Activated CD4-positive, alpha-beta T cell treated with anti-CD3 and anti-CD28 coated beads, Interleukin-2, amount 10 ng/mL, durations not matched to agents 24 days and 14 days (primary cell): ENCODE results near the gene SLA2. TPM values are rescaled to one million over a fixed set of nuclear protein-coding genes. Genes with fewer than 3 reads are reported as not detected.
"Not testable (repeated sequence)": the region's sequence is repeated elsewhere in the genome, so short reads cannot be mapped to it uniquely, and the experiment has no call there.

Source experiments
- DNase-seq: peaks from one replicate; pipeline ENCODE4 v3.0.0; 2022
- H3K27ac Mint-ChIP-seq: one replicate; pipeline ENCODE4 v1.8.0; 2022; ENCODE audit warnings: mild to moderate bottlenecking, mixed read lengths
- H3K27me3 Mint-ChIP-seq: one replicate; pipeline ENCODE4 v1.8.0; 2022; ENCODE audit warnings: mixed read lengths
- H3K36me3 Mint-ChIP-seq: one replicate; pipeline ENCODE4 v1.8.0; 2022; ENCODE audit warnings: low read depth, mild to moderate bottlenecking, mixed read lengths
- H3K4me1 Mint-ChIP-seq: one replicate; pipeline ENCODE4 v1.8.0; 2021; ENCODE audit warnings: mixed read lengths
- H3K4me3 Mint-ChIP-seq: one replicate; pipeline ENCODE4 v1.8.0; 2022; ENCODE audit warnings: mild to moderate bottlenecking, moderate library complexity, mixed read lengths
- H3K9me3 Mint-ChIP-seq: one replicate; pipeline ENCODE4 v1.8.0; 2021; ENCODE audit warnings: mixed read lengths
- intact Hi-C: fragments of 100-400 bp; cut with micrococcal nuclease; formaldehyde crosslinking; loops from one replicate; pipeline ENCODE4 v1.15.1; 2023
- total RNA-seq: library from RNA; stranded (reverse); gene quantifications from 2 replicates; pipeline ENCODE4 v1.2.3, GENCODE V29; 2022

SLA2 gene
- total RNA-seq, 1 donor from 2014 or later, result 59.0 TPM

DNA sequence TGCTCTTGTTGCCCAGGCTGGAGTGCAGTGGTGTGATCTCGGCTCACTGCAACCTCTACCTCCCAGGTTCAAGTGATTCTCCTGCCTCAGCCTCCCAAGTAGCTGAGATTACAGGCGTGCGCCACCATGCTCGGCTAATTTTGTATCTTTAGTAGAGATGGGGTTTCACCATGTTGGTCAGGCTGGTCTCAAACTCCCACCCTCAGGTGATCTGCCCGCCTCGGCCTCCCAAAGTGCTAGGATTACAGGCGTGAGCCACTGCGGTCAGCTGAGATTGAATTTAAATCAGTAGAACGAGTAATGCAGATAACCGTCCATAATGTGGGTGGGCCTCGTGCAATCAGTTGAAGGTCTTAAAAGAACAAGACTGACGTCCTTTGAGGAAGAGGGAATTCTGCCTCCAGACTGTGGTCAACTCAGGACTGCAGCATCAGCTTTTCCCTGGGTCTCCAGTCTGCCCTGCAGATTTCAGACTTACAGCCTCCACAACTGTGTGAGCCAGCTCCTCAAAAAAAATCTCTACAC is 7.1 kb downstream of the SLA2 start:
- H3K27ac Mint-ChIP-seq, result not testable (repeated sequence)

DNA sequence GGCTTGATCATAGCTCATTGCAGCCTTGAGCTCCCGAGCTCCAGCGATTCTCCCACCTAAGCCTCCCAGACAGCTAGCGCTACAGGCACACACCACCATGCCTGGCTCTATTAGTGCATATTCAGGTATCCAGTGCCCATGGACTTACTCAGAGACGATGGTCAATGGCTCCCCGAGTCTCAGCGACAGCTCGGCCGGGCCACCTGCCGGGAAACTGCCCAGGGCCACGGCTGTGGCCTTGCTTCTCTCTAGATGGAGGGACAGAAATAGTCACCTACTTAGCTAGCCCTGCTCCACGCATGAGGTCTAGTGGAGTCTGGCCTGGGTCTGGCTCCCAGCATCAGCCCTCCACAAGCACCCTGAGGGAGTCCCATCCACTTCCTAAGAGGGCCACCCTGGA is 11.7 kb downstream of the SLA2 start:
- Mint-ChIP-seq H3K27ac (peak overlapping the region; percentile 60), H3K36me3 (peaks cover 59% of the 10 kb centered on the region), H3K9me3 (no peaks in the 10 kb centered on the region), H3K4me1 (peaks cover 27% of the 10 kb centered on the region), H3K27me3 (no peaks in the 10 kb centered on the region), H3K4me3 (no peak overlapping the region)
- no peak for DNase-seq
- intact Hi-C loops, result no loop called here

More for the DNA sequence above, 7.1 kb downstream of the SLA2 start:
- Mint-ChIP-seq H3K4me1 (peaks cover 28% of the 10 kb centered on the region), H3K36me3 (peaks cover 56% of the 10 kb centered on the region)
- intact Hi-C loops, H3K9me3 Mint-ChIP-seq, H3K27me3 Mint-ChIP-seq, DNase-seq, H3K4me3 Mint-ChIP-seq: not testable (repeated sequence)

DNA sequence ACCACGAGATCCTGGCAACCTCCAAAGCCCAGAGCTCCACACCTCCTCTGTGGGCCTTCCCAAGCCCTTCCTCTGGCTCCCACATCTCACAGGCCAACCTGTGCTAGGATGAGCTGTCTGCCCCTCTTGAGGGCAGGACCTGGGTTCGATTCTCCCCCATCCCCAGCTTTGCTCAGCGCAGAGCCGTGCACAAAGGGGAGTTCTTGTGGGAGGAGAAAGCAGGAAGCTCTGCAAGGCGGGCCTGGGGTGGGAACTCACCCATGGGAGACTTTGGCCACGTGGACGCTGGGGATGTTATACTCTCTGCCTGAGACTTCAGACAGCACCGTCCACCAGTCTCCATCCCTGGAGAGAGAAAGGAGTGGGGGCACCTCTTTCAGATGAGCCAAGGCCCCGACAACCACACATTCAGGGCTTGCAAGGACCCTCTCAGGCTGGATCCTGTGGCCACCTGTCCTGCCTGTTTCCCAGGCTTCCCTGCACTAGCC is 12.7 kb downstream of the SLA2 start:
- Mint-ChIP-seq H3K27me3 (no peaks in the 10 kb centered on the region), H3K4me1 (peaks cover 30% of the 10 kb centered on the region), H3K36me3 (peaks cover 53% of the 10 kb centered on the region), H3K9me3 (no peaks in the 10 kb centered on the region), H3K4me3 (no peak overlapping the region), H3K27ac (peak overlapping the region; percentile 29)
- intact Hi-C loops, result no loop called here
- no peak for DNase-seq

GRCh38 chr20:36632487-36633284 is 13.3 kb downstream of the SLA2 start:
- Mint-ChIP-seq H3K9me3 (no peaks in the 10 kb centered on the region), H3K27ac (peak overlapping the region; percentile 65), H3K4me3 (no peak overlapping the region), H3K27me3 (no peaks in the 10 kb centered on the region), H3K36me3 (peaks cover 54% of the 10 kb centered on the region), H3K4me1 (peaks cover 31% of the 10 kb centered on the region)
- intact Hi-C loops, result no loop called here
- DNase-seq, result no peak

- no peaks in the 10 kb centered on the region for H3K27me3 Mint-ChIP-seq
- intact Hi-C loops, result no loop called here
- peaks cover 33% of the 10 kb centered on the region for H3K4me1 Mint-ChIP-seq
- peak overlapping the region; percentile 65 for H3K27ac Mint-ChIP-seq
- H3K4me3 Mint-ChIP-seq, result no peak overlapping the region
- H3K9me3 Mint-ChIP-seq, result no peaks in the 10 kb centered on the region
- H3K36me3 Mint-ChIP-seq, result peaks cover 57% of the 10 kb centered on the region
- no peak for DNase-seq
Observed at GRCh38 chr20:36632147-36632486, 13.9 kb downstream of the SLA2 start.

- no peak for DNase-seq
- Mint-ChIP-seq H3K9me3 (no peaks in the 10 kb centered on the region), H3K4me1 (peaks cover 35% of the 10 kb centered on the region), H3K27me3 (no peaks in the 10 kb centered on the region), H3K36me3 (peaks cover 59% of the 10 kb centered on the region), H3K27ac (peak overlapping the region; percentile 65), H3K4me3 (no peak overlapping the region)
- intact Hi-C loops, result no loop called here
Observed at GRCh38 chr20:36631646-36632045, 14.3 kb downstream of the SLA2 start.

DNA sequence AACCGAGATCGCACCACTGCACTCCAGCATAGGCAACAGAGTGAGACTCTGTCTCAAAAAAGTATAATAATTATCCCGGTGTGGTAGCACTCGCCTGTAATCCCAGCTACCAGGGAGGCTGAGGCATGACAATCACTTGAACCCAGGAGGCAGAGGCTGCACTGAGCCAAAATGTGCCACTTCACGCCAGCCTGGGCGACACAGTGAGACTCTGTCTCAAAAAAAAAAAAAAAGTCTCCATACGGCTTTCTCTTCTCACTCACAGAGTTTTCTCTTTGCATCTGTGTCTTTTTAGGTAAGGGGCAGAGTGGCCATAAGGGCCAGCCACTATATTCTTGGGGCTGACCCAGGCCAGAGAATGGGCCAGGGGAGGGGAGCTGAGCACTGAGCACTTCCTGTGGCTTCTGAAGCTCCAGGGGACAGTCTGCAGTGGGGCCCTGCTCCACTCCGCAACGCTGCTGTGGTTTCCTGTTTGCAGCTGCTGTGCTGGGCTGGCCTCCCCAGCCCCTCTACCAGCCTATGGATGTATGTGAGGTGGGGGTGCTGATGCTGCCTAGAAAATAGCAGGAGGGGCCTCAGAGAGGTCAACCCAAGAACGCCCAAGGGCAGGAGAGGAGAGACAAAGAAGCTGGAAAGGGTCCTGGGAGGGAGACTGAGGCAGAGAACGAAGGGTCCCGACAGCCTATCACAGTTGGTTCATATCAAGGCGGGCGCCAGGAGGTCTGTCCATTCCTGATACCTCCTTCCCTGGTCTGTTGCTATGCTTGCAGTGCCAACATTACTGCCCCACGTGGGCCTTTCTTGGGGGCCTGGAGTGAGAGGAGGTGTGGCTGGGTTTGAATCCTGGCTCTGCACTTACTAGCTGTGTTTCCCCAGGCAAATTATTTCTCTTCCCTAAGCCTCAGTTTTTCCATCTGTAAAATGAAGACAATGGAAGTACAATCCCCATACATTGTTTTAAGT is 16.0 kb downstream of the SLA2 start:
- H3K4me3 Mint-ChIP-seq, result peak overlapping the region; percentile 76
- peak overlapping the region; percentile 89 for H3K27ac Mint-ChIP-seq
- H3K4me1 Mint-ChIP-seq, result peaks cover 33% of the 10 kb centered on the region
- intact Hi-C loops, result no loop called here
- H3K36me3 Mint-ChIP-seq, result peaks cover 65% of the 10 kb centered on the region
- no peaks in the 10 kb centered on the region for H3K9me3 Mint-ChIP-seq
- no peaks in the 10 kb centered on the region for H3K27me3 Mint-ChIP-seq
- DNase-seq, result peak; percentile 84

GRCh38 chr20:36628076-36628475 is 17.9 kb downstream of the SLA2 start:
- peaks cover 77% of the 10 kb centered on the region for H3K36me3 Mint-ChIP-seq
- peaks cover 40% of the 10 kb centered on the region for H3K4me1 Mint-ChIP-seq

DNA sequence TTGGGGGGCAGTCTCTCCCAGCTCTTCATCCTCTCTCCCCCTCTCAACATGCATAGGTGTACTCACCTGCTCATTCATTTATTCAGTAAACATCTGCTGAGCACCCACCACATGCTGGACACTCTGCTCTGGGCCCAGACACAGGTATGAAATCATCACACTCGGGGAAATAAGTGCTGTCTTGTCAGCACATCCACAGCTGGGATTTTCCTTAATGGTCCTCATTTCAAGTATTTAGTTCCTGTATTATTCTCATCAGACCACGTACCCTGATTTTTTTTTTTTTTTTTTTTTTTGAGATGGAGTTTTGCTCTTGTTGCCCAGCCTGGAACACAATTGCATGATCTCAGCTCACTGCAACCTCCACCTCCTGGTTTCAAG is 21.1 kb downstream of the SLA2 start:
- Mint-ChIP-seq H3K4me1 (peaks cover 28% of the 10 kb centered on the region), H3K27me3 (no peaks in the 10 kb centered on the region), H3K4me3 (no peak overlapping the region), H3K9me3 (no peaks in the 10 kb centered on the region), H3K27ac (peak overlapping the region; percentile 62), H3K36me3 (peaks cover 66% of the 10 kb centered on the region)
- intact Hi-C loops, result no loop called here
- DNase-seq, result no peak

More at GRCh38 chr20:36628076-36628475, 17.9 kb downstream of the SLA2 start:
- intact Hi-C loops, result no loop called here
- H3K27ac Mint-ChIP-seq, result peak overlapping the region; percentile 67
- no peaks in the 10 kb centered on the region for H3K9me3 Mint-ChIP-seq
- DNase-seq, result no peak
- no peak overlapping the region for H3K4me3 Mint-ChIP-seq
- H3K27me3 Mint-ChIP-seq, result no peaks in the 10 kb centered on the region

DNA sequence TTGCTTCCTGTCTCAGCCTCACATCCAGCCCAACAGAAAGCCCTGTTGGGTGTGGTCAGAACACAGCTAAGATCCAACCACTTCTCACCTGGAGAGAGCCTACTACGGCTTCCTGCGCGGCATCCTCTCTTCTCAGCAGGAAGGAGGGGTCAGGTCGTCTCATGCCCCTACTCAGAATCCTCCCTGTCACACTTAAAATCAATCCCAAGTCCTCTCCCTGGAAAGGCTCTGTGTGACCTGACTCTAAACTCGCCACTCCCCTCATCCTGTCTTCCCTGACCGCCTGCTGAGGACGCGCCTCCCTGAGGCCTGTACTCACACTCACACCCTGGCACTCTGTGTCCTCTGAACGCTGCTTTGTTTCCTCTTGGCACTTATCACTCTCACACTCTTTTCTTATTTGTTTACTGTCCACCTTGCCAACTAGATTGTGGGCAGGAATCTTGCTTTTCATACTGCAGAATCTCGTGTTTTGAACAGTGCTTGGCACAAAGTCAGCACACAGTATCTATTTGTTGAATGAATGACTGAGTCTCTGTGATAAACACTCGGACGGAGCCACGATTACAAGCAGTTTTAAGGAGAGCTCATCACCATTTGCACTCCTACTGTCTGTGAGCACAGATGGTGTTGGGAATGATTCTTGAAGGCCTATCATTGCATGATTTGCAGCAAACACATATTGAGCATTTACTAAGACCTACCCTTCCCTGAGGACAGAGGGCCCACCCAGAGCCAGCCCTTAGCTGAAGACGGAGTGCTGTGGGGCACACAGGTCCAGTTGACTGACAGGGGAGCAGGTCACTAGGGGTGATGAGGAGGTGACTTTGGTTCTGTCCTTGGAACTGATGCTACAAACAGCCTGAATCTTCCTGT is 21.7 kb downstream of the SLA2 start:
- no peaks in the 10 kb centered on the region for H3K27me3 Mint-ChIP-seq
- peak overlapping the region; percentile 27 for H3K27ac Mint-ChIP-seq
- H3K36me3 Mint-ChIP-seq, result peaks cover 60% of the 10 kb centered on the region
- no peaks in the 10 kb centered on the region for H3K9me3 Mint-ChIP-seq
- H3K4me1 Mint-ChIP-seq, result peaks cover 24% of the 10 kb centered on the region
- intact Hi-C loops, result no loop called here
- no peak for DNase-seq
- no peak overlapping the region for H3K4me3 Mint-ChIP-seq

DNA sequence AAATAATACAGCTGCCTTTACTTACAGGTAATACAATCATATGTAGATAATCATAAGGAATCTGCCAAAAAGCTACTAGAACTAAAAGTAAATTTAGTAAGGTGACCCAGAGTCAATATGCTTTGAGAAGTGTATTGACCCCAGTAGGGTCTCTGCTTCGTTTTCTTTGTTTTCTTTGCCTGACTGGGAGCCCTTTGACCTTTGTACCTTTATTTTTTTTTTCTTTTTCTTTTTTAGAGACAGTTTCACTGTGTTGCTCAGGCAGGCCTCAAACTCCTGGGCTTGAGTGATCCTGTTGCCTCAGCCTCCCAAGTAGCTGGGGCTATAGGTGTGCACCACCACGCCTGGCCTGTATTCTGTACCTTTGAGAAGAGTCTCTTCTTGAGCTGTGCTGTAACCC is 22.6 kb downstream of the SLA2 start:
- H3K4me1 Mint-ChIP-seq, result peaks cover 21% of the 10 kb centered on the region
- H3K4me3 Mint-ChIP-seq, result no peak overlapping the region
- H3K36me3 Mint-ChIP-seq, result peaks cover 56% of the 10 kb centered on the region
- H3K9me3 Mint-ChIP-seq, result no peaks in the 10 kb centered on the region
- no peaks in the 10 kb centered on the region for H3K27me3 Mint-ChIP-seq
- no peak overlapping the region for H3K27ac Mint-ChIP-seq
- DNase-seq, result no peak
- intact Hi-C loops, result no loop called here

GRCh38 chr20:36620917-36621316 is 25.1 kb downstream of the SLA2 start:
- Mint-ChIP-seq H3K36me3 (peaks cover 39% of the 10 kb centered on the region), H3K27ac (no peak overlapping the region), H3K4me1 (peaks cover 16% of the 10 kb centered on the region), H3K4me3 (no peak overlapping the region), H3K9me3 (no peaks in the 10 kb centered on the region), H3K27me3 (no peaks in the 10 kb centered on the region)
- intact Hi-C loops, result no loop called here
- no peak for DNase-seq
